Esophagus squamous epithelium (tissue), 5 donors: ENCODE data around the gene SGCB. TPM values are rescaled to one million over a fixed set of nuclear protein-coding genes. Genes with fewer than 3 reads are reported as not detected.

Experiments used
- DNase-seq: peaks from one replicate; lab custom pipeline; 2025; lab: John Stamatoyannopoulos, UW
- H3K27ac ChIP-seq, 4 donors: fragments of 200-600 bp; sonication (generic); one replicate each; pipeline ENCODE4 v1.5.1; 2016 to 2019; ENCODE audit warnings: mild to moderate bottlenecking in 1 of 4
- H3K27me3 ChIP-seq, 4 donors: fragments of 200-600 bp; sonication (generic); 1 replicate in 3 of 4; 2 replicates in 1 of 4; pipeline versions ENCODE4 v1.5.1 to v1.6.0; 2017 to 2021; ENCODE audit warnings: antibody characterized with exemption in 1 of 4
- H3K36me3 ChIP-seq, 3 donors: fragments of 200-600 bp; sonication (generic); one replicate each; pipeline ENCODE4 v1.5.1; 2016 to 2019
- H3K4me1 ChIP-seq, 3 donors: fragments of 200-600 bp; sonication (generic); one replicate each; pipeline ENCODE4 v1.5.1; 2017 to 2019
- H3K4me3 ChIP-seq, 4 donors: fragments of 200-600 bp; sonication (generic); 1 replicate in 3 of 4; 2 replicates in 1 of 4; pipeline ENCODE4 v1.5.1; 2016 to 2019; ENCODE audit warnings: mild to moderate bottlenecking in 2 of 4, moderate library complexity in 1 of 4
- H3K9me3 ChIP-seq, 3 donors: fragments of 200-600 bp; sonication (generic); one replicate each; pipeline ENCODE4 v1.5.1; 2016 to 2019
- POLR2A ChIP-seq, 4 donors: fragments of 450-650 bp; IDR thresholded peaks; one replicate each; pipeline ENCODE4 v1.6.1; 2017; ENCODE audit warnings: antibody characterized with exemption in 4 of 4, mild to moderate bottlenecking in 4 of 4, moderate library complexity in 3 of 4
- WGBS, 2 donors: methylation state at CpG; one replicate each; pipeline ENCODE4 v1.1.5; 2018; 5-methylcytosine and 5-hydroxymethylcytosine counted together
- intact Hi-C: fragments of 100-400 bp; cut with DNase I; formaldehyde crosslinking; loops from one replicate; pipeline ENCODE4 v1.15.0; 2022
- total RNA-seq, 4 donors: library from RNA; depleted of rRNA; stranded (reverse); fragments of >200 nt; gene quantifications; one replicate each; pipeline ENCODE4 v1.1.0, GENCODE V29; 2016
- TF ChIP-seq, protein P1 (sequence below), 6 experiments: fragments of 450-650 bp in 4 of 6; fragments of 200-600 bp in 2 of 6; sonication (generic) in 2 of 6; IDR thresholded peaks; one replicate each; pipeline ENCODE4 v1.5.1; 2016 to 2019; ENCODE audit warnings: antibody characterized with exemption in 6 of 6, mild to moderate bottlenecking in 4 of 6, moderate library complexity in 4 of 6
- donor health status: DM: yes; HTN: yes; CAD: no.

The SGCB gene
- total RNA-seq, 4 donors from 2014 or later: 3.1 to 20.4 (median 8.4) TPM

DNA sequence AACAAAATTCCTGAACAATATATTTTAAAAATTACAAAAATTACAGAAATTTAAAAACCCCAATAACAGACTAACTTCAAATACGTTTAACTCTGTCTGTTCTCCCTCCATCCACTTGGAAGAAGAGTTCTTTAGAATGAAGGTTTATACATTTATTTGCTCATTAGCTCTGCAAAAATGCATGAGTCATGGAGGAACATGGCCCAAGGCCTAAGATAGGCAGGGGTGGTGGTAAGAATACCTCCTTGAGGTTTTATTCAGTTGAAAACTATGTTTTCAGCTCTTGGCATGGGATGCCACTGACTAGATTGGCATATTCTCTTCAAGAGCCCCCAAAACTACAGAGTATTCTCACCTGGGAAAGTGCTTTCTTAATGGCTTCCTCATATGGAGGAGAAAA lies 9.1 kb downstream of the SGCB start:
- Histone ChIP-seq H3K4me3 (no peak overlapping the region), H3K4me1 (no peaks in the 10 kb centered on the region), H3K9me3 (no peaks in the 10 kb centered on the region), H3K27ac (no peak overlapping the region), H3K27me3 (no peaks in the 10 kb centered on the region), H3K36me3 (peaks cover 0 to 51% (median 0%) of the 10 kb centered on the region in 3 donors)
- TF ChIP-seq POLR2A (IDR thresholded peaks at IDR 0.05): no peak
- TF ChIP-seq, protein P1, sequence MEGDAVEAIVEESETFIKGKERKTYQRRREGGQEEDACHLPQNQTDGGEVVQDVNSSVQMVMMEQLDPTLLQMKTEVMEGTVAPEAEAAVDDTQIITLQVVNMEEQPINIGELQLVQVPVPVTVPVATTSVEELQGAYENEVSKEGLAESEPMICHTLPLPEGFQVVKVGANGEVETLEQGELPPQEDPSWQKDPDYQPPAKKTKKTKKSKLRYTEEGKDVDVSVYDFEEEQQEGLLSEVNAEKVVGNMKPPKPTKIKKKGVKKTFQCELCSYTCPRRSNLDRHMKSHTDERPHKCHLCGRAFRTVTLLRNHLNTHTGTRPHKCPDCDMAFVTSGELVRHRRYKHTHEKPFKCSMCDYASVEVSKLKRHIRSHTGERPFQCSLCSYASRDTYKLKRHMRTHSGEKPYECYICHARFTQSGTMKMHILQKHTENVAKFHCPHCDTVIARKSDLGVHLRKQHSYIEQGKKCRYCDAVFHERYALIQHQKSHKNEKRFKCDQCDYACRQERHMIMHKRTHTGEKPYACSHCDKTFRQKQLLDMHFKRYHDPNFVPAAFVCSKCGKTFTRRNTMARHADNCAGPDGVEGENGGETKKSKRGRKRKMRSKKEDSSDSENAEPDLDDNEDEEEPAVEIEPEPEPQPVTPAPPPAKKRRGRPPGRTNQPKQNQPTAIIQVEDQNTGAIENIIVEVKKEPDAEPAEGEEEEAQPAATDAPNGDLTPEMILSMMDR (IDR thresholded peaks at IDR 0.05): no peak
- intact Hi-C loops: no loop called here
- WGBS, 2 donors: 43 to 54% methylated on average over 1 of the region's 1 CpG
- no peak for DNase-seq

DNA sequence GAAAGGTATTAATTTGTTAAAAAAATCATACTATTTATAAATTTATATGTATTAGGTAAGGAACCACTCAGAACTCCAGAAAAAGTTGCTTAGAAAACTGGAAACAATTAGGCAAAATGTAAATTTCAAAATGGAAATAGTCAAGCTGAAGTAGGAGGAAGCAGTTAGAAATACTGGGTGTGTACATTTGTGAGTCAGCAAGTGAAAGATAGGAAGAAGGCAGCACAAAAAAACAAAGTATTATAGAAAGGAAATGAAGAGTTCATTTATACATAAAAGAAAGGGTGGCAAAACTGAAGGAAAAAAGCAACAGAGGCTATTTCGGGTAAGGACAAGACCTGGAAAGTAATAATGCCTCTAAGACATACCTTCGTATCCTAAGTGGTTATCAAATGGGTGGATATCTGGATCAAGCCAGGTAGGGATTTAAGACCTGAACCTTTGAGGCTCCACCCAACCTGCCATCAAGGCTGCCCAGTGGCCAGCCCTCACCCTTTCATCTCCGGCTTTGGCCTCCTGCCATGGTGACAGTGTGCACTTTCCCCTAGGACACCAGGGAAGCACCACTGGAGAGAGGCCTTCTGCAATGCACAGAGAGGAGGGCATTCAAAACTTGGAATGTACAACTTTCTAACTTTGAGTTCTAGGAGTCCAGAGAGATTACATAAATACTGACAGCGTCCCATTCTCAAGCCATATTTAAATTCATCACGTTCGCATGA lies 18.0 kb downstream of the SGCB start, which contains the start of gene LRRC66:
Gene LRRC66, minus strand, starts transcription at position 428 of the 722 bp plus-strand sequence. CDS start 2,750 bp downstream, outside the sequence.
- Histone ChIP-seq H3K4me3 (no peak within 1 kb of the TSS), H3K9me3 (no peaks in the 10 kb centered on the region), H3K36me3 (peaks cover 0 to 24% (median 0%) of the 10 kb centered on the region in 3 donors), H3K27ac (peak within 1 kb of the TSS in 1 of 4 donors; percentile 32), H3K4me1 (no peaks in the 10 kb centered on the region), H3K27me3 (no peaks in the 10 kb centered on the region)
- TF ChIP-seq, protein P1 (IDR thresholded peaks at IDR 0.05): no peak
- no peak for TF ChIP-seq POLR2A (IDR thresholded peaks at IDR 0.05)
- intact Hi-C loops: no loop called here
- no peak for DNase-seq
- 80 to 83% methylated on average over 6 of the region's 6 CpGs for WGBS, 2 donors

DNA sequence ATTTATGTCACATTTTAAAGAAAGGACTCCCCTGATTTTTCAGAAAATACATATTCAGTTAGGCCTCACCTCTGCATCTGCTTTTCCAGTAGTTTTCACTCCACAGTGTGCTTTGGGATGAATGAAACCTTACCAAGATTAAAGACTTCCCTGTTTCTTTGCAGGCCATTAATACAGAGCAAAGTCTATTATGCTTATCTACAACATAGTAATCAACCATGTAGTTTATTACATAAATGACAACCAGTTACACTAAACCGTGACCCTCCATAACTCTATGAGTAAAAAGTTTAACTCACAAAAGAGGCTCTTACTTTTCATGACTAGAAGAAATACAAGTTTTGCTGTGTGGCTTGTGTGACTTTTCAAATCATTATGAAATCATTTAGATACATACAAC lies 20.3 kb downstream of the SGCB start:
- no peak for DNase-seq
- intact Hi-C loops: no loop called here
- WGBS, 2 donors: 5 to 63% methylated on average over 1 of the region's 1 CpG
- H3K4me3 ChIP-seq: no peak overlapping the region
- H3K4me1 ChIP-seq: no peaks in the 10 kb centered on the region
- no peaks in the 10 kb centered on the region for H3K9me3 ChIP-seq
- no peak for TF ChIP-seq POLR2A (IDR thresholded peaks at IDR 0.05)
- TF ChIP-seq, protein P1 (IDR thresholded peaks at IDR 0.05): no peak
- no peaks in the 10 kb centered on the region for H3K27me3 ChIP-seq
- H3K36me3 ChIP-seq: peaks cover 0 to 7% (median 0%) of the 10 kb centered on the region in 3 donors
- no peak overlapping the region for H3K27ac ChIP-seq

DNA sequence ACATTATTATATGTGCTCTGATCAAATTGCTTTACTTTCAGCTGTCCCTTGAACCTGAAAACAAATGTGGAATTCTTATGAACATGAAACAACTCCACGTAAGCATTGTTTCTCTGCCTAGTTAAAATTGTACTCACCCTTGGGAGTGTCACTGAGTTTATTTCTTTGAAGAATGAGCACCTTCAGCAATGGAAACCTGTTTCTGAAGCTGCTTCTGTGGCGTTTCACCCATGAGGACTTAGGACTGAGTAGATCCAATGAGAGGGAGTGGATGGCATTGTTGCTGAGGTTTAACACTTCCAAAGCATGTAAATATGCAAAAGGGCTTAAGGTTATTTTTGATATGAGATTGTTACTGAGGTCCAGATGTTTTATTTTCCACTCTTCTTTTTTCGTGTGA lies 21.1 kb downstream of the SGCB start:
- Histone ChIP-seq H3K4me1 (no peaks in the 10 kb centered on the region), H3K4me3 (no peak overlapping the region), H3K36me3 (no peaks in the 10 kb centered on the region), H3K9me3 (no peaks in the 10 kb centered on the region), H3K27ac (no peak overlapping the region), H3K27me3 (no peaks in the 10 kb centered on the region)
- no peak for DNase-seq
- no peak for TF ChIP-seq POLR2A (IDR thresholded peaks at IDR 0.05)
- TF ChIP-seq, protein P1 (IDR thresholded peaks at IDR 0.05): no peak
- intact Hi-C loops: no loop called here
- WGBS, 2 donors: 62 to 79% methylated on average over 3 of the region's 3 CpGs

DNA sequence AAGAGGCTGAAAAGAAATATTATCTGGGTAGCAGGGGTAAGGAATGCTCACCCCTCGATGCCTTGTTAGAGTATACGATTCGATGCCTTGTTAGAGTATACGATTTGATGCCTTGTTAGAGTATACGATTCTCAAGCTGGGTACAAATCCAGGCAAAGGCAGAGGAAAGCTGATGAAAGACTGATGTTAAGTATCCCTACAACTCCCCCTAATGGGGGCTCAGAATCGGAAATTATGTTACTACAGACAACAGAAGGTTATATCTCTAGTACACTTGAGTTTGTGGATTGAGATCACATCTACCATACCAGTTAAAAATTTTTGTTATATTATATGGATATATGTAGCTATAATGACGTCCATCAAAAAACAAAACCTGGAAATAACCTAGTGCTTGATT lies 22.7 kb downstream of the SGCB start:
- H3K9me3 ChIP-seq: no peaks in the 10 kb centered on the region
- no peak for DNase-seq
- TF ChIP-seq, protein P1 (IDR thresholded peaks at IDR 0.05): no peak
- TF ChIP-seq POLR2A (IDR thresholded peaks at IDR 0.05): no peak
- H3K36me3 ChIP-seq: no peaks in the 10 kb centered on the region
- H3K4me3 ChIP-seq: no peak overlapping the region
- intact Hi-C loops: no loop called here
- H3K4me1 ChIP-seq: no peaks in the 10 kb centered on the region
- H3K27ac ChIP-seq: no peak overlapping the region
- 66 to 82% methylated on average over 7 of the region's 7 CpGs for WGBS, 2 donors
- H3K27me3 ChIP-seq: no peaks in the 10 kb centered on the region
